ENCODE measurements around the gene CLIC4.

CLIC4 gene

DNA sequence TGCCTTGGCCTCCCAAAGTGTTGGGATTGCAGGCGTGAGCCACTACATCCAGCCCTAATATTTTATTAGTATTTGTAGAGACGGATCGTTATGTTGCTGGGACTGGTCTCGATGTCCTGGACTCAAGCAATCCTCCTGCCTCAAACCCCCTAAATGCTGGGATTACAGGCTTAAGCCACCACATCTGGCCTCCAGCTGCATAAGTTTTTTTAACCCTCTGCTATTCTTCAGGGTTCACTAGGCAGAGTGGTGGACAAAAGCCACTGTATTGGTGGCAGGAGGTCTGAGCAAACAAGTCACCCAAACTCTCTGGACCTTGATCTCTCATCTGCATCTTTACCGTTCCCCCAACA, 10.1 kb upstream of the CLIC4 start:
- CTCF ChIA-PET: interaction anchor here (0.9 to 2.8 kb wide), 4 partner anchors 9 to 100 kb away, joined by 3 to 10 read pairs (median 6); partner anchors contain the start of gene CLIC4

DNA sequence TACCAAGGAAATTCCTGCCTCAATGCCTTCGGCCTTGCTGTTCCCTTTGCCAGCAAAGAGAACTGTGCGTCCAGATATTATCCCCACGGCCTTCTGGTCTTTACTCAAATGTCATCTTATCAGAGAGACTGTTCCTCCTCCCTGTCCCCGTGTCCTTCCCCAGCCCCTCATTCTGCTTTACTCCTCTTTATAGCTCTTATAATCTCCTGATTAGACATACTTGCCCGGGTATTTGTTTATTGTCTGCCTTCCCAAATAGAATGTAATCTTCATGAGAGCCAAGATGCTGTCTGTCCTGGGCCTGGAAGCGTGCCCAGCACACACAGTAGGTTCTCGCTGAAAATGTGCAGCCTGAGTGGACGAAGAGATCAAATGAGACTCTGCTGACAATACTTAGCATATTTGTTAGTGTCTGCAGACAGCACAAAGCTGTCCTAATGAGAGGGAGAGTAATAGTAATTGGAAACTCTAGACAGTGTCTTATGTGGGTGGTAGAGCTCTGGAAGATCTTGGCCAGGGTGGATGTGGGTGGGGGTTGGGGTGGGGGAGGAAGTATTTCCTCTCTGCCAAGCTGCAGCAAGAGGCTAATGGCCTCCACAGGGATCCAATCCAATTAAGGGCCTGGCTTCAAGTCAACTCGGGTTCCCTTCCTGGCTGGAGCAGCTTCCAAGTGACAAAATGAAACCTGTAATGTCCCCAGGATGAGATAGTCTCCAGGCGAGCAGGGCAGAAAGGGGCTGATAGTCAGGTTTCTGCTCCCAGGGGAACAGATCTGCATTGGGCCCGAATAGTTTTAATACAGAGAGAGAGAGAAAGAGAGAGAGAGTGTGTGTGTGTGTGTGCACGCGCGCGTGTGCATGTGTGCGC, 9.5 kb upstream of the CLIC4 start:
- POLR2A ChIA-PET: interaction anchor here (1.6 to 1.7 kb wide), 2 partner anchors 9 to 10 kb away, joined by 4 to 11 read pairs; partner anchors contain the start of gene CLIC4
- DNase-seq (ENCODE audit: low read depth, low spot score): no peak
- TF ChIP-seq, protein P1, sequence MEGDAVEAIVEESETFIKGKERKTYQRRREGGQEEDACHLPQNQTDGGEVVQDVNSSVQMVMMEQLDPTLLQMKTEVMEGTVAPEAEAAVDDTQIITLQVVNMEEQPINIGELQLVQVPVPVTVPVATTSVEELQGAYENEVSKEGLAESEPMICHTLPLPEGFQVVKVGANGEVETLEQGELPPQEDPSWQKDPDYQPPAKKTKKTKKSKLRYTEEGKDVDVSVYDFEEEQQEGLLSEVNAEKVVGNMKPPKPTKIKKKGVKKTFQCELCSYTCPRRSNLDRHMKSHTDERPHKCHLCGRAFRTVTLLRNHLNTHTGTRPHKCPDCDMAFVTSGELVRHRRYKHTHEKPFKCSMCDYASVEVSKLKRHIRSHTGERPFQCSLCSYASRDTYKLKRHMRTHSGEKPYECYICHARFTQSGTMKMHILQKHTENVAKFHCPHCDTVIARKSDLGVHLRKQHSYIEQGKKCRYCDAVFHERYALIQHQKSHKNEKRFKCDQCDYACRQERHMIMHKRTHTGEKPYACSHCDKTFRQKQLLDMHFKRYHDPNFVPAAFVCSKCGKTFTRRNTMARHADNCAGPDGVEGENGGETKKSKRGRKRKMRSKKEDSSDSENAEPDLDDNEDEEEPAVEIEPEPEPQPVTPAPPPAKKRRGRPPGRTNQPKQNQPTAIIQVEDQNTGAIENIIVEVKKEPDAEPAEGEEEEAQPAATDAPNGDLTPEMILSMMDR (IDR thresholded peaks at IDR 0.05; ENCODE audit: insufficient read depth, low read length, missing control alignments): no peak
- CTCF ChIA-PET: interaction anchor here (1.4 to 2.8 kb wide), 3 partner anchors 9 to 99 kb away, joined by 4 to 10 read pairs (median 8); partner anchors contain the start of gene CLIC4
- H3K4me3 ChIP-seq (ENCODE audit: low read depth, low read length): no peak overlapping the region

More for the DNA sequence above, 10.1 kb upstream of the CLIC4 start:
- POLR2A ChIA-PET: interaction anchor here (1.7 kb wide), 1 partner anchor 10 kb away, joined by 11 read pairs; the partner anchor contains the start of gene CLIC4
- no peak for DNase-seq (ENCODE audit: low read depth, low spot score)
- TF ChIP-seq, protein P1 (IDR thresholded peaks at IDR 0.05; ENCODE audit: insufficient read depth, low read length, missing control alignments): no peak
- H3K4me3 ChIP-seq (ENCODE audit: low read depth, low read length): no peak overlapping the region

DNA sequence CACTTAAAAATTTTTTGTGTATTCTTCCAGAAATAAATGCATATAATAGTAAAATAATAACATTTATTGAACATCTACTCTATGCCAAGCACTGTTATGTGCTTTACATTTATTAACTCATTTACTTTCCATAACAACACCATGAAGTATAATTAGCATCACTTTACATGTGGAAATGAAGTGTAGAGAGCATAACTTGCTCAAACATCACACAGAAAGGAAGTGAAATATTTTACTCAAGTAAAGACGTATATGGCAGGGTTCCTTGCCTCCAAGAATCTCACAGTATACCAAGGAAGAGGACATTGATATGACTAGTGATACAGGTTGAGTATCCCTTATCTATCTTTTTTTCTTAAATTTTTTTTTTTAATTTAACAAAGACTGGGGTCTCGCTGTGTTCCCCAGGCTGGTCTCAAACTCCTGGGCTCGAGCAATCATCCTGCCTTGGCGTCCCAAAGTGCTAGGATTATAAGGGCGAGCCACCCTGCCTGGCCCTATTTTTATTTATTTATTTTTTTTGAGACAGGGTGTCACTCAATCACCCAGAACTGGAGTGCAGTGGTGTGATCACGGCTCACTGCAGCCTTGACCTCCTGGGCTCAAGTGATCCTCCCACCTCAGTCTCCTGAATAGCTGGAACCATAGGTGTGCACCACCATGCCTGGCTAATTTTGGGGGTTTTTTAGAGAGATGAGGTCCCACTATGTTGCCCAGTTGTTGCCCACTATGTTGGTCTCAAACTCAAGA, 7.7 kb upstream of the CLIC4 start:
- TF ChIP-seq, protein P1 (IDR thresholded peaks at IDR 0.05; ENCODE audit: insufficient read depth, low read length, missing control alignments): no peak
- no peak overlapping the region for H3K4me3 ChIP-seq (ENCODE audit: low read depth, low read length)
- no peak for DNase-seq (ENCODE audit: low read depth, low spot score)
- ChIA-PET CTCF (interaction anchor here (0.6 kb wide), 1 partner anchor 11 kb away, joined by 3 read pairs; no protein-coding TSS in a partner anchor), POLR2A (interaction anchor here (1.6 kb wide), 1 partner anchor 12 kb away, joined by 4 read pairs; no protein-coding TSS in a partner anchor)

DNA sequence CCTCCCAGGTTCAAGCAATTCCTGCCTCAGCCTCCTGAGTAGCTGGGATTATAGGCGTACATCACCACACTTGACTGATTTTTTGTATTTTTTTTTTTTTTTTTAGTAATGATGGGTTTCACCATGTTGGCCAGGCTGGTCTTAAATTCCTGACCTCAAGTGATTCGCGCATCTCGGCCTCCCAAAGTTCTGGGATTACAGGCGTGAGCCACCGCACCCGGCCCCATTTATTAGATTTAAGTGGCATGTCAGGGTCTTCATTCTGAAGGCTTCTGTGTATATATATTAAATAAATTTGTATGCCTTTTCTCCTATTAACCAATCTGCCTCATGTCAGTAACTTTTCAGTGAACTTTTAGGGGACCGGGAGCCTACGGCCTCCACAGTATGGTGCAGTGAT, 6.0 kb upstream of the CLIC4 start:
- H3K4me3 ChIP-seq (ENCODE audit: low read depth, low read length): no peak overlapping the region
- ChIA-PET CTCF (interaction anchor here (0.8 to 1.7 kb wide), 3 partner anchors 9 to 51 kb away, joined by 3 to 4 read pairs (median 3); no protein-coding TSS in a partner anchor), POLR2A (no interaction called here)
- DNase-seq (ENCODE audit: low read depth, low spot score): no peak
- TF ChIP-seq, protein P1 (IDR thresholded peaks at IDR 0.05; ENCODE audit: insufficient read depth, low read length, missing control alignments): no peak

DNA sequence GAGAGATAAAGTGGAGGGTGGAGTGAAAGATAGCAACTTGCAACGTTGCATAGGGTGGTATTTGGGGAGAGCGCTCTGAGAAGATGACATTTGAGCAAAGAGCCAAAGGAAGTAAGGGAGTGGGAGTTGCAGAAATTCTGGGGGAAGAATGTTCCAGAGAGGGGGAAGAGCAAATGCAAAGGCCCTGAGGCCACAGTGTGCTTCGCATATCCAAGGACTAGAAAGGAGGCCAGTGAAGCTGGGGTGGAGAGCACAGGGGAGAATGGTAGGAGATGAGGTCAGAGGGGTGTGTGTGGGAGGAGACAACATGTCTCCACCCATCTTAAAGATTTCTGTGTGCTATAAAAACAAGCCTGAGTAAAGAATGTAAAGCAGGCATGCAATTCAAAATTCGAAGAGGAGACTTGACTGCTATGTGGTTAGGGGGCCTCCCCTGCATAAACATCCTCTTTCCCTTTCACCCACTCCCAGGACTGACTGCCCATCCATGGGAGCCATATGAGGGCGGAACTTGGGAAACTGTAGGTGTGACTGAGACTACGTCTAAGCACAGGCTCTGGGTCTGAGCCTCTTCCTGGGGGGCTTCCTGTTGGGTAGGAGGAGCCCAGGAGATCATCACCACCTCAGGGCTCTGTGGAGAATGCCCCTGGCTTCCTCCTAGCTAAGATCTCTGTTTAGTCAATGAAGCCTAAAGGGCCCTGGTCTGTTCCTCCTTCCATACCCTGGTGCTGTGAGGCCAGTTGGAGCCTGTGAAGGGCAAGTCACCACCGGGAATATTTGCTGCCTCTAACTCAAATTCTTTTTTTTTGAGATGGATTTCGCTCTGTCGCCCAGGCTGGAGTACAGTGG, 2.9 kb upstream of the CLIC4 start:
- ChIA-PET POLR2A (no interaction called here), CTCF (interaction anchor here (1.5 kb wide), 1 partner anchor 18 kb away, joined by 5 read pairs; no protein-coding TSS in a partner anchor)
- peak; percentile 84 for DNase-seq (ENCODE audit: low read depth, low spot score)
- no peak overlapping the region for H3K4me3 ChIP-seq (ENCODE audit: low read depth, low read length)
- TF ChIP-seq, protein P1 (IDR thresholded peaks at IDR 0.05; ENCODE audit: insufficient read depth, low read length, missing control alignments): no peak
